ENCODE measurements around the gene RAB11FIP5. TPM values are rescaled to one million over a fixed set of nuclear protein-coding genes. Genes with fewer than 3 reads are reported as not detected.

Gene RAB11FIP5
- total and polyA plus RNA-seq, 10 of the 15 experiments (the other 5 are each of a cell fraction or from before 2014, with no cell fraction given): 0.03 to 0.20 (median 0.06) TPM; not detected in 6

- H2AFZ ChIP-seq (ENCODE audit: control insufficient read depth, low read depth, low read length): no peak overlapping the region
- no peak for ATAC-seq
- no peak overlapping the region for H3K9ac ChIP-seq (ENCODE audit: control insufficient read depth, insufficient read depth, low read length)
- FAIRE-seq: no peak
- RAD21 ChIA-PET (ENCODE audit: unreplicated experiment): no interaction called here
- peaks cover 0 to 1% of the 10 kb centered on the region in 2 experiments; a peak in 1 of 4 replicates for H3K27me3 ChIP-seq (replicated peaks in 1 of 2; ENCODE audit: control insufficient read depth in 2 of 2, insufficient read depth in 2 of 2, low read length in 1 of 2)
- no peaks in the 10 kb centered on the region for H3K79me2 ChIP-seq (ENCODE audit: control insufficient read depth, insufficient read depth, low read length)
- H3K9me3 ChIP-seq (replicated peaks; ENCODE audit: control insufficient read depth, insufficient read depth, low read length): no peaks in the 10 kb centered on the region
- no peak overlapping the region for H3K4me2 ChIP-seq (ENCODE audit: control insufficient read depth, insufficient read depth)
- SMC1A ChIA-PET (ENCODE audit: uncharacterized antibody, unreplicated experiment): interaction anchor here (0.6 kb wide), 1 partner anchor 121 kb away, joined by 3 read pairs; no protein-coding TSS in a partner anchor
- DNase-seq (ENCODE audit: low read depth, low spot score): no peak
- H3K4me1 ChIP-seq (ENCODE audit: control insufficient read depth, insufficient read depth, low read length): no peaks in the 10 kb centered on the region
- TF ChIP-seq ZBTB33 (IDR thresholded peaks at IDR 0.05): no peak
- TF ChIP-seq ATF7 (IDR thresholded peaks at IDR 0.05; ENCODE audit: low read depth): no peak
- TF ChIP-seq CREM (IDR thresholded peaks at IDR 0.05; ENCODE audit: low read depth): no peak
- TF ChIP-seq NR2C1 (IDR thresholded peaks at IDR 0.05): no peak
- TF ChIP-seq MAX (IDR thresholded peaks at IDR 0.05; ENCODE audit: low read depth, low read length): no peak
- no peak for TF ChIP-seq STAT1 (conservative IDR thresholded peaks at IDR 0.05)
- TF ChIP-seq ESRRA (IDR thresholded peaks at IDR 0.05; ENCODE audit: low read length): no peak
- no peak for TF ChIP-seq KDM1A (IDR thresholded peaks at IDR 0.05; ENCODE audit: borderline replicate concordance)
- TF ChIP-seq RCOR1 (conservative IDR thresholded peaks at IDR 0.05; ENCODE audit: low read depth, low read length): no peak
- TF ChIP-seq ZSCAN29 (IDR thresholded peaks at IDR 0.05): no peak
- no peak for TF ChIP-seq DPF2 (IDR thresholded peaks at IDR 0.05)
- no peak for TF ChIP-seq POLR2A (IDR thresholded peaks at IDR 0.05; ENCODE audit: low read depth, low read length)
- no peak for TF ChIP-seq ZNF622 (IDR thresholded peaks at IDR 0.05)
- TF ChIP-seq BCL11A (IDR thresholded peaks at IDR 0.05; ENCODE audit: low read depth, low read length): no peak
- TF ChIP-seq MEF2A (IDR thresholded peaks at IDR 0.05; ENCODE audit: insufficient read depth, low read depth, low read length): no peak
- TF ChIP-seq JUND (IDR thresholded peaks at IDR 0.05; ENCODE audit: low read depth, low read length): no peak
- CTCF ChIA-PET: interaction anchor here (0.6 kb wide), 1 partner anchor 51 kb away, joined by 3 read pairs; no protein-coding TSS in a partner anchor
- no peak overlapping the region for H3K4me3 ChIP-seq
- 39% methylated on average over 6 of the region's 6 CpGs for WGBS (ENCODE audit: insufficient coverage, insufficient replicate concordance, low lambda C conversion rate, missing lambda C conversion rate)
- no peak overlapping the region for H3K27ac ChIP-seq (ENCODE audit: control insufficient read depth, insufficient read depth)
- POLR2A ChIA-PET: no interaction called here
- intact Hi-C loops (cut with micrococcal nuclease; ENCODE audit: unreplicated experiment) (no loop called here), in situ Hi-C loops (cut with MboI) (no loop called here)
- no peaks in the 10 kb centered on the region for H3K36me3 ChIP-seq (ENCODE audit: control insufficient read depth in 2 of 2, insufficient read depth in 2 of 2, low read length in 1 of 2)
- no peaks in the 10 kb centered on the region for H4K20me1 ChIP-seq (ENCODE audit: control insufficient read depth, insufficient read depth)
- no TSS peak for BruUV-seq (replicated peaks)
Measured at GRCh38 chr2:73128841-73129535, 16.2 kb upstream of the RAB11FIP5 start.
